ENCODE data around the gene NRCAM. TPM values are rescaled to one million over a fixed set of nuclear protein-coding genes. Genes with fewer than 3 reads are reported as not detected.

The NRCAM gene
- total RNA-seq, 4 donors from 2014 or later, result 10.1 to 19.5 (median 13.0) TPM

GRCh38 chr7:108152198-108152597 is 304.0 kb downstream of the NRCAM start:
- intact Hi-C loops (cut with DNase I), result no loop called here
- Histone ChIP-seq H3K27me3 (no peaks in the 10 kb centered on the region), H3K4me3 (replicated peaks in 1 of 3) (no peak overlapping the region), H3K4me1 (no peaks in the 10 kb centered on the region), H3K36me3 (no peaks in the 10 kb centered on the region), H3K27ac (no peak overlapping the region), H3K9me3 (no peaks in the 10 kb centered on the region)
- no peak for DNase-seq
- no peak for TF ChIP-seq CTCF (IDR thresholded peaks at IDR 0.05)
- TF ChIP-seq POLR2A (IDR thresholded peaks at IDR 0.05), result no peak
- WGBS, 2 donors, result 49 to 51% methylated on average over 3 of the region's 3 CpGs

GRCh38 chr7:108149908-108150307 is 306.3 kb downstream of the NRCAM start:
- TF ChIP-seq CTCF (IDR thresholded peaks at IDR 0.05), result no peak
- no peak for TF ChIP-seq POLR2A (IDR thresholded peaks at IDR 0.05)
- WGBS, 2 donors, result 80 to 83% methylated on average over 6 of the region's 6 CpGs
- Histone ChIP-seq H3K4me1 (no peaks in the 10 kb centered on the region), H3K27ac (no peak overlapping the region), H3K4me3 (replicated peaks in 1 of 3) (no peak overlapping the region), H3K36me3 (no peaks in the 10 kb centered on the region), H3K27me3 (no peaks in the 10 kb centered on the region), H3K9me3 (no peaks in the 10 kb centered on the region)
- intact Hi-C loops (cut with DNase I), result loop anchor here (10.0 kb wide), 2 partner anchors 165 to 275 kb away; no protein-coding TSS in a partner anchor
- DNase-seq, result no peak

DNA sequence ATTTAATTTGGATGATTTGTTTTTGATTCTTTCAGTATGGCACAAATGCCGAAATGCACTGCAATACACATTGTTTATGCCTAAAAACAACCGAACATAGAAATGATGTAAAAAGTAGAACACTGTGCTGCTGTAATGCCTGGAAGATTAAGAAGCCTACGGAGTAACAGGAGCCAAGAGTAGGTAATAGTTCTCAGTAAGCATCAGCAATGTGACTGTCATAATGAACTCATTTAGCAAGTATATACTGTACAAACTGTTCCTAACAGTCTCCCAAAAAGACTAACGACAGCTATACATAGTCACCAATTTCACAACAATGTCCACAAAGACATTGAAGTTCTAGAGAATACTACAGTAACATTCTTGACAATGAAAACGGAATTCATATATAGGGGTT is 307.1 kb downstream of the NRCAM start:
- WGBS, 2 donors, result 91 to 94% methylated on average over 5 of the region's 5 CpGs
- Histone ChIP-seq H3K9me3 (no peaks in the 10 kb centered on the region), H3K4me1 (no peaks in the 10 kb centered on the region), H3K4me3 (replicated peaks in 1 of 3) (no peak overlapping the region), H3K27me3 (no peaks in the 10 kb centered on the region), H3K36me3 (no peaks in the 10 kb centered on the region), H3K27ac (no peak overlapping the region)
- no peak for TF ChIP-seq POLR2A (IDR thresholded peaks at IDR 0.05)
- no peak for TF ChIP-seq CTCF (IDR thresholded peaks at IDR 0.05)
- intact Hi-C loops (cut with DNase I), result loop anchor here (10.0 kb wide), 2 partner anchors 164 to 274 kb away; no protein-coding TSS in a partner anchor
- no peak for DNase-seq

DNA sequence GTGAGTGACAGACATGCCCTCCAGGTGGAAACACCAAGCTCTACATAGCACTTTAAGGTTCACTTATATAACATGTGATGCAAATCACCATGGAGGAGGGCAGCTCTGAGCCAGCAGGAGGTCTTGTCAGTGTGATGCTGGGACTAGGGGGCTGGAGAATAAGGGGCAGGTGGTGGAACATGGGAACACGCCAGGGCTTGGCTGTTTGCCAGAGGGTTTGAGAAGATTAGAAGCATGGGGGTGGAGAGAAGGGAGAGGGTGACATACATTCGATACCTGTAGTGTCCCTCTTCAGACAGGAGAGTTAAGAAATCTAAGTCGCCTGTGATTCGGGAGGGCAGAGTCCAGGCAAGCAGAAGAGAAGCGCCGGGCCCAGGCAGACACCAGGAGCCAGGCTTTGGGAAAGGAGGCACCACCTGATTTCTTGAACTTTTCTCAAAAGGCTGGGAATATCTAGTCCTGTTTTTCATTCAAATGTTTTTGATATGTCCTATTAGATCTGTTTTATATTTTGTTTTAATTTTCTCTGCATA is 309.1 kb downstream of the NRCAM start:
- H3K36me3 ChIP-seq, result no peaks in the 10 kb centered on the region
- no peak for TF ChIP-seq CTCF (IDR thresholded peaks at IDR 0.05)
- H3K27ac ChIP-seq, result no peak overlapping the region
- H3K27me3 ChIP-seq, result no peaks in the 10 kb centered on the region
- no peaks in the 10 kb centered on the region for H3K4me1 ChIP-seq
- DNase-seq, result peak in 1 of 2 donors; percentile 14
- H3K4me3 ChIP-seq (replicated peaks in 1 of 3), result no peak overlapping the region
- H3K9me3 ChIP-seq, result no peaks in the 10 kb centered on the region
- WGBS, 2 donors, result 58 to 67% methylated on average over 6 of the region's 6 CpGs
- intact Hi-C loops (cut with DNase I), result loop anchor here (10.0 kb wide), 2 partner anchors 162 to 272 kb away; no protein-coding TSS in a partner anchor

GRCh38 chr7:108146070-108146842 is 310.0 kb downstream of the NRCAM start:
- peak; percentile 62 to 70 for DNase-seq
- Histone ChIP-seq H3K4me1 (no peaks in the 10 kb centered on the region), H3K9me3 (no peaks in the 10 kb centered on the region), H3K36me3 (no peaks in the 10 kb centered on the region), H3K27me3 (no peaks in the 10 kb centered on the region), H3K4me3 (replicated peaks in 1 of 3) (no peak overlapping the region), H3K27ac (no peak overlapping the region)
- intact Hi-C loops (cut with DNase I), result loop anchor here (10.0 kb wide), 2 partner anchors 161 to 271 kb away; no protein-coding TSS in a partner anchor
- WGBS, 2 donors, result 11 to 14% methylated on average over 12 of the region's 12 CpGs
- TF ChIP-seq POLR2A (IDR thresholded peaks at IDR 0.05) (no peak), CTCF (IDR thresholded peaks at IDR 0.05) (peak; percentile 79 to 93 (median 90))
